ENCODE results near the gene MSI2.

Gene MSI2

DNA sequence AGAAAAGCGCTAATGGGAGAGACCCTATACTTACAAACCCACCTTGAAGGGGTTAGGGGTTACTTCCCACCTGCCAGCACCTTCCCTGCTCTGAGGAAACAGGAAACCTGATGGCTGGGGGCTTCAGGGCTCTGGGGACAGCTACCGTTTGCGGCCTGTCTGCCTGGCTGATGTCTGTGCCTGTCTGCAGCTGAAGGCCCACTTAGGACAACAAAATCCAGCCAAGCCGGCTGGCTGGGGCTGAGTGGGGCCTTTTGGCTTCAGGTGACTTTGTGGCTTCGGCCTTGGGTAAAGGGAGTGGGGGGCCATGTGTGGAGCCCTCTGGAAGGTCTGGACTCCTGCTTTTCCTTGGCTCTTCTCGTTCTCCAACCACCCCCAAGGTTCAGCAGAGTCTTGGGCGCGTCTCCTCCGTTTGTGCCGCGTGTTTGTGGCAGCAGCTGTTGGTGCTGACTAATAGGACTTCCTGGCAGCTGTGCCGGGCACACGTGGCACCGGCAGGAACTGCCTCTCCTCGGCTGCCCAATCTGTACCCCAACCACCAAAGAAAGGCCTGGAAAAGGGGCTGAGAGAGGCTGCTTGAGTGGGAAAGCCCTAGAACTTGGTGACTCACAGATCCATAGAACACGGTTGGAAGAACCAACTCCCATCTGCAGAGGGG lies 186.7 kb downstream of the MSI2 start:
- Histone ChIP-seq H3K4me1 (ENCODE audit: control insufficient read depth, low read length) (peaks cover 85% of the 10 kb centered on the region), H3K4me2 (ENCODE audit: low read length) (peak overlapping the region; percentile 38), H3F3A (ENCODE audit: control insufficient read depth, insufficient read depth) (no peaks in the 10 kb centered on the region), H3K9me2 (replicated peaks; ENCODE audit: control insufficient read depth, low read length) (no peaks in the 10 kb centered on the region), H3K4me3 (ENCODE audit: low read length) (peak overlapping the region; percentile 8; the same call in 1 of the 2 replicates), H3K27ac (ENCODE audit: low read depth, low read length) (no peak overlapping the region), H3K27me3 (ENCODE audit: control insufficient read depth, low read length) (no peaks in the 10 kb centered on the region), H3K36me3 (ENCODE audit: control insufficient read depth, low read length) (0 out of 2 replicates have a peak, but pooled peaks cover 3% of the 10 kb centered on the region), H3K79me2 (ENCODE audit: control insufficient read depth, low read length) (peaks cover 71% of the 10 kb centered on the region), H4K20me1 (ENCODE audit: control insufficient read depth, insufficient read depth, low read depth, low read length) (peaks cover 3% of the 10 kb centered on the region), H3K9me3 (ENCODE audit: control insufficient read depth, insufficient read depth, low read length) (no peaks in the 10 kb centered on the region)
- TF ChIP-seq, protein P1, sequence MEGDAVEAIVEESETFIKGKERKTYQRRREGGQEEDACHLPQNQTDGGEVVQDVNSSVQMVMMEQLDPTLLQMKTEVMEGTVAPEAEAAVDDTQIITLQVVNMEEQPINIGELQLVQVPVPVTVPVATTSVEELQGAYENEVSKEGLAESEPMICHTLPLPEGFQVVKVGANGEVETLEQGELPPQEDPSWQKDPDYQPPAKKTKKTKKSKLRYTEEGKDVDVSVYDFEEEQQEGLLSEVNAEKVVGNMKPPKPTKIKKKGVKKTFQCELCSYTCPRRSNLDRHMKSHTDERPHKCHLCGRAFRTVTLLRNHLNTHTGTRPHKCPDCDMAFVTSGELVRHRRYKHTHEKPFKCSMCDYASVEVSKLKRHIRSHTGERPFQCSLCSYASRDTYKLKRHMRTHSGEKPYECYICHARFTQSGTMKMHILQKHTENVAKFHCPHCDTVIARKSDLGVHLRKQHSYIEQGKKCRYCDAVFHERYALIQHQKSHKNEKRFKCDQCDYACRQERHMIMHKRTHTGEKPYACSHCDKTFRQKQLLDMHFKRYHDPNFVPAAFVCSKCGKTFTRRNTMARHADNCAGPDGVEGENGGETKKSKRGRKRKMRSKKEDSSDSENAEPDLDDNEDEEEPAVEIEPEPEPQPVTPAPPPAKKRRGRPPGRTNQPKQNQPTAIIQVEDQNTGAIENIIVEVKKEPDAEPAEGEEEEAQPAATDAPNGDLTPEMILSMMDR (IDR thresholded peaks at IDR 0.05; ENCODE audit: low read depth, low read length, poor library complexity, severe bottlenecking): no peak
- no peak for TF ChIP-seq EZH2phosphoT487 (IDR thresholded peaks at IDR 0.05; ENCODE audit: borderline replicate concordance, low read length)

DNA sequence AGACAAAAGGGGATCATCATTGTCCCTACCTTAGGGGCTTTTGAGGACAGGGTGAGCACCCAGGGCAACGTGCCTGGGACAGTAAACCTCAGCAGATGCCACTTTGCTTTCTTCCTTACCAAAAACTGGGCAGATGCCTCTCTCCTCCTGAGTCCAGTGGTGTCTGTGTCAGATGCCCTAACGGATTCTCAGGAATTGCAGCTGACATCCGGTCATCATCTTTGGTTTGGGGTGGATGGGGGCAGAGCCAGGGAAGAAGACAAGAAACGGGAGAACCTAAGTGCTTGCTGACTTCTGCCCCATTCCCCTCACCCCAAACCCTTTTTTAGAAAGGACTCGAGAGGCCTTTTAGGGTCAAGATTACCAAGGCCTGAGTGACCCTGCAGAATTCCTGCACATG lies 187.5 kb downstream of the MSI2 start:
- no peaks in the 10 kb centered on the region for H3K9me2 ChIP-seq (replicated peaks; ENCODE audit: control insufficient read depth, low read length)
- H4K20me1 ChIP-seq (ENCODE audit: control insufficient read depth, insufficient read depth, low read depth, low read length): peaks cover 4% of the 10 kb centered on the region
- TF ChIP-seq, protein P1 (IDR thresholded peaks at IDR 0.05; ENCODE audit: low read depth, low read length, poor library complexity, severe bottlenecking): no peak
- TF ChIP-seq EZH2phosphoT487 (IDR thresholded peaks at IDR 0.05; ENCODE audit: borderline replicate concordance, low read length): no peak
- no peaks in the 10 kb centered on the region for H3K9me3 ChIP-seq (ENCODE audit: control insufficient read depth, insufficient read depth, low read length)
- peaks cover 66% of the 10 kb centered on the region for H3K79me2 ChIP-seq (ENCODE audit: control insufficient read depth, low read length)
- peaks cover 82% of the 10 kb centered on the region for H3K4me1 ChIP-seq (ENCODE audit: control insufficient read depth, low read length)
- H3K4me3 ChIP-seq (ENCODE audit: low read length): 0 out of 2 replicates have a peak overlapping the region, but pooled peaks have one; percentile 0
- no peaks in the 10 kb centered on the region for H3F3A ChIP-seq (ENCODE audit: control insufficient read depth, insufficient read depth)
- no peak overlapping the region for H3K27ac ChIP-seq (ENCODE audit: low read depth, low read length)
- peaks cover 7% of the 10 kb centered on the region; the same call in 1 of the 2 replicates for H3K36me3 ChIP-seq (ENCODE audit: control insufficient read depth, low read length)
- H3K4me2 ChIP-seq (ENCODE audit: low read length): peak overlapping the region; percentile 38
- H3K27me3 ChIP-seq (ENCODE audit: control insufficient read depth, low read length): no peaks in the 10 kb centered on the region

DNA sequence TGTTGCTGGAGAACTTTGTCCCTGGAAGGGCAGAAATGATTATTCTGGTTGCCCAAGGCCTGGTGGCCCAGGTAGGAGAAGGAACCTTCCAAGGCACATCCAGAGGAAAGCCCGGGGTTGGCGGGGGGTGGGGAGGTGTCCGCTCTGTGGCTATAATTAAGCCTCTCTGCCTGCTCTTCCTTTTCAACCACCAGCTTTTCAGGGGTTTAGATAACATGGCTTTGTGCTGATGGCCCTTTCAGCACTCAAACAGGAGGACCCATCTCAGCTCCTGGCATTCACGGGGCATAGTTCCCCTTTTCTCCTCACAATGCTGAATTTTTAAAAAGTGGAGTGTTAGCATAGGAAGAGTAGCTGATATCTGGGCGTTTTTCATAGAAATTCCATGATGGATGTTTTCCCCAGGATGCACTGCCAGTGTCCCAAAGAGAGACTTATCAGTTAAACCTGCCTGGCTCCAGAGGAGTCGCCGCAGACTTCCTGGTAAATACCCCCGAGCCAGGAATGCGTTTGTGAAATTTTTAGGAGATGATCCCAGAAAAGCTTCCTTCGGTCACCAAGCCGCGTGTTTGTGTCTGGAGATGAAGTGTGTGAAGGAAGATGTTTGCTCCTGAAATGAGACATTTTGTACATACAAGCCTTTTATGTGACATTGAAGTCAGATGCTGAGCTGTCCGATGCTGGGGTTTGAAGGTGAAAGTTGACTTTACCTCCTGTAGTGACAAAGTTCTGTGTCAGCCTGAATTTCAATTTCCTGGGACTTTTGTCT lies 188.5 kb downstream of the MSI2 start:
- Histone ChIP-seq H4K20me1 (ENCODE audit: control insufficient read depth, insufficient read depth, low read depth, low read length) (peaks cover 4% of the 10 kb centered on the region), H3K27ac (ENCODE audit: low read depth, low read length) (no peak overlapping the region), H3F3A (ENCODE audit: control insufficient read depth, insufficient read depth) (0 out of 2 replicates have a peak, but pooled peaks cover 3% of the 10 kb centered on the region), H3K4me3 (ENCODE audit: low read length) (no peak overlapping the region), H3K9me2 (replicated peaks; ENCODE audit: control insufficient read depth, low read length) (no peaks in the 10 kb centered on the region), H3K9me3 (ENCODE audit: control insufficient read depth, insufficient read depth, low read length) (no peaks in the 10 kb centered on the region), H3K4me2 (ENCODE audit: low read length) (no peak overlapping the region), H3K79me2 (ENCODE audit: control insufficient read depth, low read length) (peaks cover 55% of the 10 kb centered on the region), H3K36me3 (ENCODE audit: control insufficient read depth, low read length) (peaks cover 7% of the 10 kb centered on the region; the same call in 1 of the 2 replicates), H3K27me3 (ENCODE audit: control insufficient read depth, low read length) (no peaks in the 10 kb centered on the region), H3K4me1 (ENCODE audit: control insufficient read depth, low read length) (peaks cover 71% of the 10 kb centered on the region)
- no peak for TF ChIP-seq EZH2phosphoT487 (IDR thresholded peaks at IDR 0.05; ENCODE audit: borderline replicate concordance, low read length)
- TF ChIP-seq, protein P1 (IDR thresholded peaks at IDR 0.05; ENCODE audit: low read depth, low read length, poor library complexity, severe bottlenecking): no peak

Data from DOHH2 (cell line).